HEK293 (cell line): Measurements from ENCODE around the gene DVL3.

Experiments
- ZNF302 ChIP-seq: fragments of 450-650 bp; formaldehyde crosslinking; IDR thresholded peaks from 2 replicates; pipeline ENCODE4 v1.5.1; 2016; ENCODE audit warnings: missing biosample characterization, missing genetic modification characterization, low read depth
- ZNF776 ChIP-seq: fragments of 450-650 bp; formaldehyde crosslinking; IDR thresholded peaks from 2 replicates; pipeline ENCODE4 v1.5.0; 2017; ENCODE audit warnings: missing biosample characterization, missing genetic modification characterization, borderline replicate concordance
- TF ChIP-seq, protein P1 (sequence below): fragments of 450-650 bp; formaldehyde crosslinking; IDR thresholded peaks from 2 replicates; pipeline ENCODE4 v1.5.1; 2016; ENCODE audit warnings: missing biosample characterization, missing genetic modification characterization

DNA sequence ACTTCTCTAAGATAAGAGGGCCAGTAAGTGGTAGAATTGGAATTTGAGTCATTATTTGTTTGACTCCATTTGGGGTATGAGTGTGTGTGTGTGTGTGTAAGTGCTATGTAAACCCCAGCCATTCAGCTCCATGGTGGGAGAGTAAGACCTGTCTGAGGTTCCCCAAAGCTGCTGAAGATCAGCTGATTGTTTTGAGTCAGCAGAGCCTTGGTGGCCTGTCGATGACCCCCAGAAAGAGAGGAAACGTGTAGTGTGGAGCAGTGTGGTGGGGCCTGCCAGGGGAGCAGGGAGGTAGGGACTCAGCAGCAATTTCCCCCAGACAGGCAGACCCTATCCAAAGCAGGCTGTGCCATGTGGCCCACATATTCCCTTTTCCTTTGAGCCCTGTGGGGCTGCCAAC is 5.3 kb downstream of the DVL3 start:
- TF ChIP-seq, protein P1, sequence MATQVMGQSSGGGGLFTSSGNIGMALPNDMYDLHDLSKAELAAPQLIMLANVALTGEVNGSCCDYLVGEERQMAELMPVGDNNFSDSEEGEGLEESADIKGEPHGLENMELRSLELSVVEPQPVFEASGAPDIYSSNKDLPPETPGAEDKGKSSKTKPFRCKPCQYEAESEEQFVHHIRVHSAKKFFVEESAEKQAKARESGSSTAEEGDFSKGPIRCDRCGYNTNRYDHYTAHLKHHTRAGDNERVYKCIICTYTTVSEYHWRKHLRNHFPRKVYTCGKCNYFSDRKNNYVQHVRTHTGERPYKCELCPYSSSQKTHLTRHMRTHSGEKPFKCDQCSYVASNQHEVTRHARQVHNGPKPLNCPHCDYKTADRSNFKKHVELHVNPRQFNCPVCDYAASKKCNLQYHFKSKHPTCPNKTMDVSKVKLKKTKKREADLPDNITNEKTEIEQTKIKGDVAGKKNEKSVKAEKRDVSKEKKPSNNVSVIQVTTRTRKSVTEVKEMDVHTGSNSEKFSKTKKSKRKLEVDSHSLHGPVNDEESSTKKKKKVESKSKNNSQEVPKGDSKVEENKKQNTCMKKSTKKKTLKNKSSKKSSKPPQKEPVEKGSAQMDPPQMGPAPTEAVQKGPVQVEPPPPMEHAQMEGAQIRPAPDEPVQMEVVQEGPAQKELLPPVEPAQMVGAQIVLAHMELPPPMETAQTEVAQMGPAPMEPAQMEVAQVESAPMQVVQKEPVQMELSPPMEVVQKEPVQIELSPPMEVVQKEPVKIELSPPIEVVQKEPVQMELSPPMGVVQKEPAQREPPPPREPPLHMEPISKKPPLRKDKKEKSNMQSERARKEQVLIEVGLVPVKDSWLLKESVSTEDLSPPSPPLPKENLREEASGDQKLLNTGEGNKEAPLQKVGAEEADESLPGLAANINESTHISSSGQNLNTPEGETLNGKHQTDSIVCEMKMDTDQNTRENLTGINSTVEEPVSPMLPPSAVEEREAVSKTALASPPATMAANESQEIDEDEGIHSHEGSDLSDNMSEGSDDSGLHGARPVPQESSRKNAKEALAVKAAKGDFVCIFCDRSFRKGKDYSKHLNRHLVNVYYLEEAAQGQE (tag by site-specific recombination): no peak
- TF ChIP-seq ZNF302 (tag by site-specific recombination) (no peak), ZNF776 (tag by site-specific recombination) (no peak)
